Immature natural killer cell (primary cell): ENCODE data around the gene SLC2A6. TPM values are rescaled to one million over a fixed set of nuclear protein-coding genes. Genes with fewer than 3 reads are reported as not detected.

Source experiments
- DNase-seq, 3 donors: peaks; one replicate each; pipeline ENCODE4 v3.0.0; 2022; ENCODE audit warnings: mixed read lengths in 1 of 3
- H3K27ac Mint-ChIP-seq, 6 donors: one replicate each; pipeline ENCODE4 v1.8.0; 2020; ENCODE audit warnings: mixed read lengths in 6 of 6, mild to moderate bottlenecking in 5 of 6, inconsistent platforms in 4 of 6, moderate library complexity in 3 of 6
- H3K27me3 Mint-ChIP-seq, 3 donors: one replicate each; pipeline ENCODE4 v1.8.0; 2020 to 2021; ENCODE audit warnings: low read depth in 3 of 3, mild to moderate bottlenecking in 3 of 3, mixed read lengths in 3 of 3, moderate library complexity in 3 of 3, inconsistent platforms in 1 of 3
- H3K36me3 Mint-ChIP-seq, 3 donors: one replicate each; pipeline ENCODE4 v1.8.0; 2020; ENCODE audit warnings: mixed read lengths in 3 of 3, inconsistent platforms in 2 of 3, mild to moderate bottlenecking in 2 of 3
- H3K4me1 Mint-ChIP-seq, 2 donors: one replicate each; pipeline ENCODE4 v1.8.0; 2020; ENCODE audit warnings: inconsistent platforms in 2 of 2, mild to moderate bottlenecking in 2 of 2, mixed read lengths in 2 of 2, moderate library complexity in 1 of 2
- H3K4me3 Mint-ChIP-seq, 5 donors: one replicate each; pipeline ENCODE4 v1.8.0; 2020; ENCODE audit warnings: mild to moderate bottlenecking in 5 of 5, mixed read lengths in 5 of 5, inconsistent platforms in 3 of 5, moderate library complexity in 3 of 5
- H3K9me3 Mint-ChIP-seq, 6 donors: one replicate each; pipeline ENCODE4 v1.8.0; 2020; ENCODE audit warnings: mild to moderate bottlenecking in 6 of 6, mixed read lengths in 6 of 6, inconsistent platforms in 4 of 6, moderate library complexity in 3 of 6
- polyA plus RNA-seq, 3 donors: library from polyadenylated mRNA; unstranded; fragments of 300-500 nt; fragmentation: Illumina TruSeq; gene quantifications; one replicate each; pipeline ENCODE4 v1.2.3, GENCODE V29; 2021

The SLC2A6 gene
- polyA plus RNA-seq, 3 donors from 2014 or later = 4.4 to 8.0 (median 4.6) TPM

DNA sequence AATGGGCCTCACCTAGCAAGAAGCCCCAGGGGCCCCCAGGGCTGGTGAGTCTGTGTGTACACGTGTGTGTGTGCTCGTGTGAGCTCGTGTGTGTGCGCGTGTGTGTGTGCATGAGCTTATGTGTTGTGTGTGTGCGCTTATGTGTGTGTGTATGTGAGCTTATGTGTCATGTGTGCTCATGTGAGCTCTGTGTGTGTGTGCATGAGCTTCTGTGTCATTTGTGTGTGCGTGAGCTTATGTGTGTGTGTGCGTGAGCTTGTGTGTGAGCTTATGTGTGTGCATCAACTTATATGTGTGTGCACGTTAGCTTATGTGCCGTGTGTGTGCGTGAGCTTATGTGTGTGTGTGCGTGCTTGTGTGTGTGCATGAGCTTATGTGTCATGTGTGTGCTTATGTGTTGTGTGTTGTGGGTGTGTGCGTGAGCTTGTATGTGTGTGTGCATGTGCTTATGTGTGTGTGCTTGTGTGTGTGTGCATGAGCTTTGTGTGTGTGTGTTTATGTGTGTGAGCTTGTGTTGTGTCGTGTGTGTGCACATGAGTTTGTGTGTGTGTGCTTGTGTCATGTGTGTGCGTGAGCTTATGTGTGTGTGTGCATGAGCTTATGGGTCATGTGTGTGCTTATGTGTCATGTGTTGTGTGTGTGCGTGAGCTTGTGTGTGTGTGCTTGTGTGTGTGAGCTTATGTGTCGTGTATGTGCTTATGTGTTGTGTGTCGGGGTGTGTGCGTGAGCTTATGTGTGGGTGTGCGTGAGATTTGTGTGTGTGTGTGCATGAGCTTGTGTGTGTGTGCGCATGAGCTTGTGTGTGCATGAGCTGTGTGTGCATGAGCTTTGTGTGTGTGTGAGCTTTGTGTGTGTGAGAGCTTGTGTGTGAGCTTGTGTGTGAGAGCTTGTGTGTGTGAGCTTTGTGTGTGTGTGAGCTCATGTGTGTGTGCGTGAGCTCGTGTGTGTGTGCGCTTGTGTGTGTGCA lies 16.7 kb upstream of the SLC2A6 start:
- DNase-seq = no peak
- H3K4me1 Mint-ChIP-seq = no peaks in the 10 kb centered on the region
- no peak overlapping the region for H3K4me3 Mint-ChIP-seq
- no peaks in the 10 kb centered on the region for H3K36me3 Mint-ChIP-seq
- no peaks in the 10 kb centered on the region for H3K9me3 Mint-ChIP-seq
- H3K27me3 Mint-ChIP-seq = peaks cover 0 to 8% (median 0%) of the 10 kb centered on the region in 3 donors
- no peak overlapping the region for H3K27ac Mint-ChIP-seq

- no peaks in the 10 kb centered on the region for H3K4me1 Mint-ChIP-seq
- no peaks in the 10 kb centered on the region for H3K36me3 Mint-ChIP-seq
- H3K27ac Mint-ChIP-seq = no peak overlapping the region
- no peaks in the 10 kb centered on the region for H3K9me3 Mint-ChIP-seq
- H3K27me3 Mint-ChIP-seq = peaks cover 0 to 5% (median 0%) of the 10 kb centered on the region in 3 donors
- DNase-seq = no peak
- no peak overlapping the region for H3K4me3 Mint-ChIP-seq
Observed at GRCh38 chr9:133494636-133495326, 15.9 kb upstream of the SLC2A6 start.

- no peaks in the 10 kb centered on the region for H3K4me1 Mint-ChIP-seq
- no peak for DNase-seq
Observed at GRCh38 chr9:133493845-133494540, 15.1 kb upstream of the SLC2A6 start.

DNA sequence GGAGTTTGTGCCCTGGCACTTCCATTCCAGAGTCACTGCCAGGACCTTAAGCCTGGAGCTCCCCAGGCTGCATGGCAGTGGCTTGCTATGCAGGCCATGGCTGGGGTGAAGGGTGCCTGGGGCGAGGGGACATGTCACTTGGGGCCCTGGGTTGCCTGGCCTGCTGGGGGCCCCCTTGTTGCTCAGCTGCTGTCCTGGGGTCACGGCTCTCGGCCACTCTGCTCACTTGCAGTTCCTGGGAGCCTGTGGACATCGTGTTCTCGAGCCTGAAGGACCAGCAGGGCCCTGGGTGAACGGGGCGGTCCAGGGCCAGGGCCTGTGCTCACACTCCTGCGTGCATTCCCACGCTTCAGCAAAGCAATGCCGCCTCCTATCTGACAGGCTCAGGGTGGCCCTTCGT lies 14.5 kb upstream of the SLC2A6 start:
- Mint-ChIP-seq H3K27me3 (peaks cover 0 to 12% (median 0%) of the 10 kb centered on the region in 3 donors), H3K27ac (no peak overlapping the region), H3K36me3 (no peaks in the 10 kb centered on the region), H3K4me1 (no peaks in the 10 kb centered on the region), H3K4me3 (no peak overlapping the region), H3K9me3 (no peaks in the 10 kb centered on the region)
- no peak for DNase-seq

More at GRCh38 chr9:133493845-133494540, 15.1 kb upstream of the SLC2A6 start:
- Mint-ChIP-seq H3K27me3 (peaks cover 0 to 12% (median 0%) of the 10 kb centered on the region in 3 donors), H3K9me3 (no peaks in the 10 kb centered on the region), H3K27ac (no peak overlapping the region), H3K4me3 (no peak overlapping the region), H3K36me3 (no peaks in the 10 kb centered on the region)

GRCh38 chr9:133492061-133493021 lies 13.4 kb upstream of the SLC2A6 start:
- Mint-ChIP-seq H3K27me3 (peaks cover 0 to 9% (median 4%) of the 10 kb centered on the region in 3 donors), H3K4me3 (no peak overlapping the region), H3K27ac (no peak overlapping the region), H3K9me3 (no peaks in the 10 kb centered on the region), H3K36me3 (no peaks in the 10 kb centered on the region), H3K4me1 (no peaks in the 10 kb centered on the region)
- DNase-seq = no peak

- no peak overlapping the region for H3K27ac Mint-ChIP-seq
- H3K4me3 Mint-ChIP-seq = no peak overlapping the region
- no peaks in the 10 kb centered on the region for H3K4me1 Mint-ChIP-seq
- peaks cover 0 to 7% (median 4%) of the 10 kb centered on the region in 3 donors for H3K27me3 Mint-ChIP-seq
- no peaks in the 10 kb centered on the region for H3K36me3 Mint-ChIP-seq
- no peak for DNase-seq
- H3K9me3 Mint-ChIP-seq = no peaks in the 10 kb centered on the region
Observed at GRCh38 chr9:133491656-133491925, 12.7 kb upstream of the SLC2A6 start.

- no peak overlapping the region for H3K4me3 Mint-ChIP-seq
- no peaks in the 10 kb centered on the region for H3K9me3 Mint-ChIP-seq
- H3K36me3 Mint-ChIP-seq = no peaks in the 10 kb centered on the region
- H3K4me1 Mint-ChIP-seq = peaks cover 2 to 5% of the 10 kb centered on the region in 2 donors
- H3K27ac Mint-ChIP-seq = no peak overlapping the region
- DNase-seq = no peak
- H3K27me3 Mint-ChIP-seq = peaks cover 0 to 7% (median 4%) of the 10 kb centered on the region in 3 donors
Observed at GRCh38 chr9:133490865-133491655, 12.2 kb upstream of the SLC2A6 start.

DNA sequence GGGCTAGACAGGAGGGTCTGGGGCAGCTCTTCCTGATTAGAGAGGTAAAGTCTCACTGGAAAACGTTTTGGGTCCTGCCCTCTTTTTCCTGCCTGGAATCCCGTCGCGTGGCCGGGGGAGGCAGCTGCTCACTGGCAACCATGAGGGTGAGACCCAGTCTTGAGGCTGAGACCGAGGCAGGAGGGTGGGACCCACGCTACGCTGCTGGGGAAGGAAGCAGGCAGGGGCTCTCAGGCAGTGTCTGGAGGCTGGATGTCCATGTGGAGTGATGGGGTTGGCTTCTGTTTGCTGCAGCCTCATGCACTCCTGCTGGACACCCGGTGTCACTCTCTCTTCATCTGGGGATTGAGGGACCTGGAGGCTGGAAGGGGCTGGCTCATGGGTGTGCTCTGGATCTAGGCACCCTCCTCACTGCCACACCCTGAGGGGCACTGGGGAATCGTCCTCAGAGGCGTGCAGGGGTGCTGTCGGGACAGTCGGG lies 11.3 kb upstream of the SLC2A6 start:
- no peak for DNase-seq
- peaks cover 0 to 7% (median 4%) of the 10 kb centered on the region in 3 donors for H3K27me3 Mint-ChIP-seq
- no peak overlapping the region for H3K27ac Mint-ChIP-seq
- no peaks in the 10 kb centered on the region for H3K9me3 Mint-ChIP-seq
- no peaks in the 10 kb centered on the region for H3K36me3 Mint-ChIP-seq
- H3K4me1 Mint-ChIP-seq = peaks cover 3 to 7% of the 10 kb centered on the region in 2 donors
- H3K4me3 Mint-ChIP-seq = no peak overlapping the region

DNA sequence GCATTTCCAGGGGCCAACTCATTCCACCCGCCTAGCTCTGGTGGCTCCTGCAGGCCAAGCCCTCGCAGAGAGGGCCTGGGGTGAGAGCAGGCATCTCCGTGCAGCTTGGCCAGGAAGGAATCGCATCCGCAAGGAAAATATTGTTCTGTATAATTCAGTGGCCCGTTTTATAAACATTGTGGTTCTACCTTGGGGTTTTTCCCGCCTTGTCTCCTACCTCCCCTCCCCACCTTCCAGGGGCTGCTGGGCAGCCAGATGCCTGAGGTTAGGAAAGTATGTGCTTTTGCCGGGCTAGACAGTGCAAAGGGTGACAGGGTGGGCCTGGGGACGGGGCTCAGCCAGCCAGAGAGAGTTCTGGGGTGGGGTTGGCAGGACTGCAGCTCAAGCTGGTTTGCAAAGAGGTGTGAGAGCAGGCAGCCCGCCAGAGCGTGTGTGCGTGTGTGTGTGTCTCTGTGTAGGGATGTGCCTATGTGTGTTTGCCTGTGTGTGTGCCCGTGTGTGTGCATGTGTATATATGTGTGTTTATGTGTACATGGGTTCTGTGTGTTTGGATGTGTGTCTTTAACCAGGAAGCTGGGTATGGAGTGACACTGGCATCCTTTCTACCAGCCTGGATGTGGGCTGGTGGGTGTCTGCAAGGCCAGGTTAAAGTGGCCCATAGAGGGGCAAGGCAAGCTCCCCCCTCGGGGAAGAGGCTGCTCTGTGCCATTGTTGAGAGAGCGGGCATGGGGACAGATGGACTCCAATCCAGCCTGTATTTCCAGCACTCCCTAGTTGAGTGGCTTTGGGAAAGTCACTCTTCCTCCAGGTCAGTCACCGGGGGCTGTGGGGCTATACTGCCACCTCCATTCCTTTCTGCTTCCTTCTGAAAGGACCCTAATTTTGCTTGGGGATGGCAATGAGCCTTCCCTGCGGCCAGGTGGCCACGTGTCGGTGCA lies 10.6 kb upstream of the SLC2A6 start:
- DNase-seq = no peak
- Mint-ChIP-seq H3K36me3 (no peaks in the 10 kb centered on the region), H3K27ac (no peak overlapping the region)

GRCh38 chr9:133488686-133489252 lies 9.9 kb upstream of the SLC2A6 start:
- no peak overlapping the region for H3K4me3 Mint-ChIP-seq

More for the DNA sequence above, 10.6 kb upstream of the SLC2A6 start:
- Mint-ChIP-seq H3K4me3 (no peak overlapping the region), H3K9me3 (no peaks in the 10 kb centered on the region), H3K4me1 (peaks cover 3 to 7% of the 10 kb centered on the region in 2 donors), H3K27me3 (peaks cover 0 to 7% (median 4%) of the 10 kb centered on the region in 3 donors)

GRCh38 chr9:133487331-133487725 lies 8.4 kb upstream of the SLC2A6 start:
- peaks cover 3 to 7% of the 10 kb centered on the region in 2 donors for H3K4me1 Mint-ChIP-seq
- no peaks in the 10 kb centered on the region for H3K36me3 Mint-ChIP-seq
- no peak for DNase-seq
- H3K9me3 Mint-ChIP-seq = no peaks in the 10 kb centered on the region
- H3K27me3 Mint-ChIP-seq = peaks cover 4 to 11% (median 7%) of the 10 kb centered on the region in 3 donors
- no peak overlapping the region for H3K4me3 Mint-ChIP-seq
- no peak overlapping the region for H3K27ac Mint-ChIP-seq

More at GRCh38 chr9:133488686-133489252, 9.9 kb upstream of the SLC2A6 start:
- Mint-ChIP-seq H3K27me3 (peaks cover 2 to 7% (median 4%) of the 10 kb centered on the region in 3 donors), H3K4me1 (peaks cover 3 to 7% of the 10 kb centered on the region in 2 donors), H3K36me3 (no peaks in the 10 kb centered on the region), H3K27ac (no peak overlapping the region), H3K9me3 (no peaks in the 10 kb centered on the region)
- DNase-seq = no peak
